H1 (cell line): ENCODE data around the gene CASZ1. TPM values are rescaled to one million over a fixed set of nuclear protein-coding genes. Genes with fewer than 3 reads are reported as not detected.

Source experiments
- CBX8 ChIP-seq: fragments of 300-800, 300-1000 bp; sonication (generic); IDR thresholded peaks from 2 replicates; pipeline ENCODE4 v1.7.1; 2016; ENCODE audit warnings: low read depth, low read length, borderline replicate concordance
- JUND ChIP-seq: IDR thresholded peaks from 2 replicates; pipeline ENCODE4 v1.6.1; 2011; ENCODE audit warnings: mild to moderate bottlenecking, improper control_type of control experiment, low read length
- NANOG ChIP-seq: IDR thresholded peaks from 2 replicates; pipeline ENCODE4 v1.6.1; 2011; ENCODE audit warnings: low read length, low read depth, mild to moderate bottlenecking, inconsistent platforms; ENCODE audit not compliant: insufficient read depth, poor library complexity, severe bottlenecking
- SUZ12 ChIP-seq: fragments of 200-600 bp; sonication (generic); IDR thresholded peaks from 2 replicates; pipeline ENCODE4 v1.6.1; 2012; ENCODE audit warnings: mild to moderate bottlenecking, inconsistent platforms, low read length, moderate library complexity, mixed read lengths
- polyA plus RNA-seq, 7 experiments: library from polyadenylated mRNA; depleted of rRNA in 3 of 7; stranded (reverse) in 5 of 7; unstranded in 2 of 7; fragments of >200 nt in 5 of 7; fragments of 200-250 nt in 2 of 7; gene quantifications; 1 replicate in 5 of 7; 2 replicates in 1 of 7; 4 replicates in 1 of 7; pipeline versions ENCODE4 v1.2.1 to v1.2.3, GENCODE V29; 2011 to 2013; ENCODE audit warnings: missing spikeins in 2 of 7, mixed read lengths in 2 of 7
- total RNA-seq: library from RNA; stranded (reverse); fragmentation: NEBNext Ultra II Directional; extraction: Animal tissue kit (Norgen Biotek cat#: 25700); gene quantifications from 2 replicates; pipeline ENCODE4 v1.2.1, GENCODE V29; 2021

Gene CASZ1
- total and polyA plus RNA-seq, 2 of the 8 experiments (the other 6 are each of a cell fraction or from before 2014, with no cell fraction given) = 4.4 to 7.7 TPM

DNA sequence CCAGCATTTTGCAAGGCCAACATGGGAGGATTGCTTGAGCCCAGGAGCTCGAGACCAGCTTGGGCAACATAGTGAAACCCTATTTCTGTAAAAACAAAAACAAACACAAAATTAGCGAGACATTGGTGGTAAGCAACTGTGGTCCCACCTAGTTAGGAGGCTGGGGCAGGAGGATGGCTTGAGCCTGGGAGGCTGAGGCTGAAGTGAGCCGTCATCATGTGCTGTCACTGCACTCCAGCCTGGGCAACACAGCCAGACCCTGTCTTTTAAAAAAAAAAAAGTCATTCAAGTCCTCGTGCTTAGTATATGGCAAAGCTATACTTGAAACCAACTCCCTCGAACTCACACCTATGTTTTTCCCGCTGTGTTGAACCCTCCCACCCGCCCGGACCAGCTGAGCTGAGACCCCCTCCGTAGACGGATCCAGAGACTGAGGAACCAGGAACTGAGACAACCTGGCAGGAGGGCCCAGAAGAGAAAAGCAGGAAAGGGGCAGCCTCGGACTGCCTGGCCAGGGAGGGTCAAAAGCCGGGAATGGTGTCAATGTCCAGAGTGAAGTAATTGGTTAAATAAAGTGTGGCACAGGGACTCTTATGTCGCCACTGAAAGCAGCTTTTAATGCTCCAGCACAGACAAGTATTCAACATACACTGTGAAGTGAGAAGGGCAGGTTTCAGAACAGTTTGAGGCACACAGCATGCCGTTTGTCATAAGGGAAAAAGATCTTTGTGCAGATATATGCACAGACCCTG is 32.8 kb upstream of the CASZ1 start (continued):
- TF ChIP-seq CBX8 (no peak), SUZ12 (no peak), JUND (no peak), NANOG (no peak)
